ENCODE measurements around the gene KIF24.

DNA sequence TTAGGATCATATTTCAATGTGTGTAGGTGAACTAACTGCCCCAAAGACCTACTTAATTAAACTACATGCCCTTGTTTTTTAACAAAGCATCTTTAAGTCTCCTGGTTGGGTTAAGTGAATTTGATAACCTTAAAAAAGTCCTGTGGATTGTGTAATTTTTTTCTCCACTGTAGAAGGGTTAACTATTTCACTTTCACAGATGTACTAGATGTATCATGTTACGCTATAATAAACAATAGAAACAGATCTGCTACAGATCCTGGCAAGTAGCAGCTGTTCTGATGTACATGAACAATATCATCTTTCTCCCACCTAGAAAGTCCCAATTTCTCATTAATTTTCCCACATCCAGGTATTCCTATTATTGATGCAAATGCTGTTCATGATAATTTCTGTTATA, 18.9 kb downstream of the KIF24 start:
- TF ChIP-seq, protein P1, sequence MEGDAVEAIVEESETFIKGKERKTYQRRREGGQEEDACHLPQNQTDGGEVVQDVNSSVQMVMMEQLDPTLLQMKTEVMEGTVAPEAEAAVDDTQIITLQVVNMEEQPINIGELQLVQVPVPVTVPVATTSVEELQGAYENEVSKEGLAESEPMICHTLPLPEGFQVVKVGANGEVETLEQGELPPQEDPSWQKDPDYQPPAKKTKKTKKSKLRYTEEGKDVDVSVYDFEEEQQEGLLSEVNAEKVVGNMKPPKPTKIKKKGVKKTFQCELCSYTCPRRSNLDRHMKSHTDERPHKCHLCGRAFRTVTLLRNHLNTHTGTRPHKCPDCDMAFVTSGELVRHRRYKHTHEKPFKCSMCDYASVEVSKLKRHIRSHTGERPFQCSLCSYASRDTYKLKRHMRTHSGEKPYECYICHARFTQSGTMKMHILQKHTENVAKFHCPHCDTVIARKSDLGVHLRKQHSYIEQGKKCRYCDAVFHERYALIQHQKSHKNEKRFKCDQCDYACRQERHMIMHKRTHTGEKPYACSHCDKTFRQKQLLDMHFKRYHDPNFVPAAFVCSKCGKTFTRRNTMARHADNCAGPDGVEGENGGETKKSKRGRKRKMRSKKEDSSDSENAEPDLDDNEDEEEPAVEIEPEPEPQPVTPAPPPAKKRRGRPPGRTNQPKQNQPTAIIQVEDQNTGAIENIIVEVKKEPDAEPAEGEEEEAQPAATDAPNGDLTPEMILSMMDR (IDR thresholded peaks at IDR 0.05) = no peak
- no peak for TF ChIP-seq POLR2A (IDR thresholded peaks at IDR 0.05)
- no peak for TF ChIP-seq EP300 (IDR thresholded peaks at IDR 0.05)
